GM12878 (cell line): Measurements from ENCODE around the gene CACNG1.

ENCODE experiments used
- POLR2A ChIP-seq: IDR thresholded peaks from 2 replicates; pipeline ENCODE4 v1.6.1; 2011; ENCODE audit warnings: low read depth, mild to moderate bottlenecking, low read length
- TF ChIP-seq, protein P1 (sequence below), 3 experiments: IDR thresholded peaks in 2 of 3; conservative IDR thresholded peaks in 1 of 3; 2 replicates each; pipeline ENCODE4 v1.5.1; 2011; ENCODE audit warnings: low read depth in 3 of 3, low read length in 3 of 3, mild to moderate bottlenecking in 3 of 3, control low read depth in 2 of 3, moderate library complexity in 2 of 3, inconsistent platforms in 1 of 3, mixed read lengths in 1 of 3; ENCODE audit not compliant: control insufficient read depth in 2 of 3, insufficient read depth in 1 of 3; ENCODE audit errors: extremely low read depth in 1 of 3

DNA sequence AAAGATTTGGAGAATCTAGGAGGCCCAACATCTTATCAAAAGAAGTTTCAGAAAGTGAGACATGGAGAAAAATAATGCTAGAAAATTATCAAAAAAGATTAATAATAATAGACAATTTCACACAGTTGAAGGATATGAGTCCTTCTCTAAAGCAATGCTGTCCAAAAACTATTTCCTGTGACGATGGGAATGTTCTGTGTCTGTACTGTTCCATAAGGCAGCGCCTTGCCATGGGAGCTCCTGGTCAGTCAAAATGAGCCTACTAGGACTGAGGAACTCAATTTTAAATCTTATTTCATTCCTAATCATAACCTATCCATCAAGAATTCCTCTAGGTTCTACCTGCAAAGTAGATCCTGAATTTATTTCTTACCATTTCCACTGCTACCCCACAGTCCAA is 49.0 kb downstream of the CACNG1 start:
- no peak for TF ChIP-seq POLR2A
- TF ChIP-seq, protein P1, sequence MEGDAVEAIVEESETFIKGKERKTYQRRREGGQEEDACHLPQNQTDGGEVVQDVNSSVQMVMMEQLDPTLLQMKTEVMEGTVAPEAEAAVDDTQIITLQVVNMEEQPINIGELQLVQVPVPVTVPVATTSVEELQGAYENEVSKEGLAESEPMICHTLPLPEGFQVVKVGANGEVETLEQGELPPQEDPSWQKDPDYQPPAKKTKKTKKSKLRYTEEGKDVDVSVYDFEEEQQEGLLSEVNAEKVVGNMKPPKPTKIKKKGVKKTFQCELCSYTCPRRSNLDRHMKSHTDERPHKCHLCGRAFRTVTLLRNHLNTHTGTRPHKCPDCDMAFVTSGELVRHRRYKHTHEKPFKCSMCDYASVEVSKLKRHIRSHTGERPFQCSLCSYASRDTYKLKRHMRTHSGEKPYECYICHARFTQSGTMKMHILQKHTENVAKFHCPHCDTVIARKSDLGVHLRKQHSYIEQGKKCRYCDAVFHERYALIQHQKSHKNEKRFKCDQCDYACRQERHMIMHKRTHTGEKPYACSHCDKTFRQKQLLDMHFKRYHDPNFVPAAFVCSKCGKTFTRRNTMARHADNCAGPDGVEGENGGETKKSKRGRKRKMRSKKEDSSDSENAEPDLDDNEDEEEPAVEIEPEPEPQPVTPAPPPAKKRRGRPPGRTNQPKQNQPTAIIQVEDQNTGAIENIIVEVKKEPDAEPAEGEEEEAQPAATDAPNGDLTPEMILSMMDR (IDR thresholded peaks at IDR 0.05 in 2 of 3, conservative IDR thresholded peaks at IDR 0.05 in 1 of 3; ENCODE audit: control insufficient read depth in 2 of 3, extremely low read depth in 1 of 3, insufficient read depth in 1 of 3, low read depth in 3 of 3, low read length in 3 of 3): no peak
